GM18511 (cell line): ENCODE measurements around the gene AGAP1.
"Not testable (repeated sequence)": the region's sequence is repeated elsewhere in the genome, so short reads cannot be mapped to it uniquely, and the experiment has no call there.

Experiments used
- ATAC-seq: cut with Tn5 transposase; IDR thresholded peaks from one replicate; pipeline ENCODE4 v1.9.1; 2021; ENCODE audit warnings: mild to moderate bottlenecking, moderate library complexity; ENCODE audit not compliant: unreplicated experiment

AGAP1 gene

GRCh38 chr2:235752846-235753245 is 259.0 kb downstream of the AGAP1 start:
- ATAC-seq: no peak

GRCh38 chr2:235754357-235755207 is 260.7 kb downstream of the AGAP1 start:
- ATAC-seq: no peak

GRCh38 chr2:235756491-235756890 is 262.6 kb downstream of the AGAP1 start:
- no peak for ATAC-seq

- no peak for ATAC-seq
Observed at GRCh38 chr2:235757212-235757611, 263.4 kb downstream of the AGAP1 start.

- no peak for ATAC-seq
Observed at GRCh38 chr2:235757640-235758039, 263.8 kb downstream of the AGAP1 start.

GRCh38 chr2:235762832-235763598 is 269.2 kb downstream of the AGAP1 start:
- no peak for ATAC-seq

- no peak for ATAC-seq
Observed at GRCh38 chr2:235763816-235764215, 270.0 kb downstream of the AGAP1 start.

GRCh38 chr2:235764478-235764877 is 270.6 kb downstream of the AGAP1 start:
- ATAC-seq: not testable (repeated sequence)

GRCh38 chr2:235765181-235765820 is 271.5 kb downstream of the AGAP1 start:
- ATAC-seq: no peak

- peak; percentile 73 for ATAC-seq
Observed at GRCh38 chr2:235766278-235766677, 272.4 kb downstream of the AGAP1 start.

GRCh38 chr2:235768606-235769005 is 274.8 kb downstream of the AGAP1 start:
- no peak for ATAC-seq

- no peak for ATAC-seq
Observed at GRCh38 chr2:235769046-235769445, 275.2 kb downstream of the AGAP1 start.

- ATAC-seq: no peak
Observed at GRCh38 chr2:235770909-235771820, 277.3 kb downstream of the AGAP1 start.

- no peak for ATAC-seq
Observed at GRCh38 chr2:235773188-235773928, 279.5 kb downstream of the AGAP1 start.

GRCh38 chr2:235774153-235774870 is 280.5 kb downstream of the AGAP1 start:
- ATAC-seq: no peak

GRCh38 chr2:235776531-235776930 is 282.7 kb downstream of the AGAP1 start:
- ATAC-seq: no peak

- peak; percentile 74 for ATAC-seq
Observed at GRCh38 chr2:235779444-235779896, 285.6 kb downstream of the AGAP1 start.

GRCh38 chr2:235780401-235780800 is 286.6 kb downstream of the AGAP1 start:
- ATAC-seq: no peak

- no peak for ATAC-seq
Observed at GRCh38 chr2:235781775-235782174, 287.9 kb downstream of the AGAP1 start.
